Measurements from ENCODE around the gene CAMSAP2.

- TF ChIP-seq, protein P1, sequence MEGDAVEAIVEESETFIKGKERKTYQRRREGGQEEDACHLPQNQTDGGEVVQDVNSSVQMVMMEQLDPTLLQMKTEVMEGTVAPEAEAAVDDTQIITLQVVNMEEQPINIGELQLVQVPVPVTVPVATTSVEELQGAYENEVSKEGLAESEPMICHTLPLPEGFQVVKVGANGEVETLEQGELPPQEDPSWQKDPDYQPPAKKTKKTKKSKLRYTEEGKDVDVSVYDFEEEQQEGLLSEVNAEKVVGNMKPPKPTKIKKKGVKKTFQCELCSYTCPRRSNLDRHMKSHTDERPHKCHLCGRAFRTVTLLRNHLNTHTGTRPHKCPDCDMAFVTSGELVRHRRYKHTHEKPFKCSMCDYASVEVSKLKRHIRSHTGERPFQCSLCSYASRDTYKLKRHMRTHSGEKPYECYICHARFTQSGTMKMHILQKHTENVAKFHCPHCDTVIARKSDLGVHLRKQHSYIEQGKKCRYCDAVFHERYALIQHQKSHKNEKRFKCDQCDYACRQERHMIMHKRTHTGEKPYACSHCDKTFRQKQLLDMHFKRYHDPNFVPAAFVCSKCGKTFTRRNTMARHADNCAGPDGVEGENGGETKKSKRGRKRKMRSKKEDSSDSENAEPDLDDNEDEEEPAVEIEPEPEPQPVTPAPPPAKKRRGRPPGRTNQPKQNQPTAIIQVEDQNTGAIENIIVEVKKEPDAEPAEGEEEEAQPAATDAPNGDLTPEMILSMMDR (IDR thresholded peaks at IDR 0.05) = no peak
- TF ChIP-seq EZH2 (IDR thresholded peaks at IDR 0.05) (no peak), EZH2phosphoT487 (IDR thresholded peaks at IDR 0.05) (no peak)
These were observed 33.2 kb downstream of the CAMSAP2 start for GRCh38 chr1:200771625-200772555.

Measured in neural progenitor cell (in vitro differentiated cells).